Measurements from ENCODE around the gene HOXB13. TPM values are rescaled to one million over a fixed set of nuclear protein-coding genes. Genes with fewer than 3 reads are reported as not detected.

The HOXB13 gene
- total RNA-seq, 2 experiments from 2014 or later: not detected

Other genes with a start within 250 kb of the HOXB13 start
- gene HOXB1, start 197.7 kb downstream of the HOXB13 start, total RNA-seq: not detected
- 1 to 10 TPM; 7.4 to 7.7 TPM for gene HOXB2, start 183.6 kb downstream of the HOXB13 start, total RNA-seq
- gene HOXB4, start 150.4 kb downstream of the HOXB13 start, total RNA-seq: 1 to 10 TPM; 1.3 to 1.9 TPM
- gene HOXB3, start 138.5 kb downstream of the HOXB13 start, total RNA-seq: 1 to 10 TPM; 1.4 to 2.0 TPM
- not detected for gene HOXB5, start 135.0 kb downstream of the HOXB13 start, total RNA-seq
- not detected for gene HOXB6, start 123.8 kb downstream of the HOXB13 start, total RNA-seq
- gene HOXB7, start 117.7 kb downstream of the HOXB13 start, total RNA-seq: 1 to 10 TPM in 1 of 2 experiments, under 1 TPM in 1; 0.62 to 1.4 TPM
- not detected for gene HOXB8, start 113.5 kb downstream of the HOXB13 start, total RNA-seq
- gene HOXB9, start 102.4 kb downstream of the HOXB13 start, total RNA-seq: 1 to 10 TPM; 3.4 to 4.0 TPM
- gene PRAC1, start 6.2 kb downstream of the HOXB13 start, total RNA-seq: not detected
- not detected for gene PRAC2, start 5.6 kb downstream of the HOXB13 start, total RNA-seq
- gene TTLL6, start 88.5 kb upstream of the HOXB13 start, total RNA-seq: not detected
- gene CALCOCO2, start 102.3 kb upstream of the HOXB13 start, total RNA-seq: 10 to 100 TPM; 69.3 to 75.8 TPM
- gene ATP5MC1, start 164.0 kb upstream of the HOXB13 start, total RNA-seq: 100 to 1,000 TPM; 153 to 159 TPM
- gene UBE2Z, start 179.7 kb upstream of the HOXB13 start, total RNA-seq: 10 to 100 TPM; 80.4 to 81.2 TPM
- 100 to 1,000 TPM; 127 to 134 TPM for gene SNF8, start 216.1 kb upstream of the HOXB13 start, total RNA-seq
- gene GIP, start 239.8 kb upstream of the HOXB13 start, total RNA-seq: not detected

All from activated naive CD8-positive, alpha-beta T cell treated with anti-CD3 and anti-CD28 coated beads for 36 hours (primary cell).